Uterus (tissue), 2 donors: Measurements from ENCODE around the gene CYP1A2.

ENCODE experiments used
- CTCF ChIP-seq, 4 experiments: fragments of 200-600 bp in 2 of 4; fragments of 450-650 bp in 2 of 4; sonication (generic) in 2 of 4; IDR thresholded peaks; one replicate each; pipeline ENCODE4 v1.5.1; 2016 to 2019; ENCODE audit warnings: antibody characterized with exemption in 4 of 4, mild to moderate bottlenecking in 2 of 4, moderate library complexity in 1 of 4
- POLR2A ChIP-seq, 2 donors: fragments of 450-650 bp; IDR thresholded peaks; one replicate each; pipeline ENCODE4 v1.6.1; 2016; ENCODE audit warnings: antibody characterized with exemption in 2 of 2, mild to moderate bottlenecking in 1 of 2, moderate library complexity in 1 of 2

- no peak for TF ChIP-seq CTCF (IDR thresholded peaks at IDR 0.05)
- no peak for TF ChIP-seq POLR2A (IDR thresholded peaks at IDR 0.05)
These were observed 35.1 kb downstream of the CYP1A2 start for GRCh38 chr15:74783808-74784175.
